ENCODE measurements around the gene FOXL1. TPM values are rescaled to one million over a fixed set of nuclear protein-coding genes. Genes with fewer than 3 reads are reported as not detected.

The FOXL1 gene
- total and polyA plus RNA-seq, 2 of the 13 experiments (the other 11 are each of a cell fraction or from before 2014, with no cell fraction given) = not detected

DNA sequence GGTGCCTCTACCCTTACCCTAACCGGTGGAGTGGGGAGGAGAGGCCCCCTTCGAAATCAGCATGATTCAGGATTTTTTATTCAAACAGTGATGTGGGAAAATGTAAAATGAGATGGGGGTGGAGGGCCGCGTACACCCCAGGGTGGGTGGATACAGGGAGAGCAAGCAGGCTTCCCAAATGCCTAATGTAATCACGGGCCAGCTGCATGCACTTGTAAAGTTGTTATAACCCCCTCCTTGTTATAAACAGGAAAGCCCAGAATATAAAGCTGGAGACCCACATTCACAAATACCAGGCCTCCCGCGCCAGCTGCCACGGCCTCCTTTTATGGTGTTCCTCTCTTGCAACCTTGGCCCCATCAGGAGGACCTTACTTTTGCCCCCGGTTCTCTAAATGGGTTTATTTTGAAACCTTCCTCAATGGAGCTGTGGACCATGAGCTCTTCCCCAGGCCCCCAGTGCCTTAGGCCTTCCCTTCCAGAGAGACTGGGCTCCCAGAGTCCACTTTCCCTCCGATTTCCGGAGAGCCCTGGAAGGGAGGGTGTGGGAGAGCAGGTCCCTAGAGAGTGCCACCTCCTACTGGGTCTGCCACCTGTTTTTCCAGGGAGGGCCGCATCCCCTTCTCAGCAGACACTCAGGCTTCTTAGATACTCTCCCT lies 906 bp upstream of the FOXL1 start (continued):
- TF ChIP-seq ELF1 (CRISPR knock-in tag; IDR thresholded peaks at IDR 0.05) (no peak), PITX1 (CRISPR knock-in tag; IDR thresholded peaks at IDR 0.05) (no peak), NR3C1 (CRISPR knock-in tag; IDR thresholded peaks at IDR 0.05) (no peak), GLI4 (CRISPR knock-in tag; IDR thresholded peaks at IDR 0.05; ENCODE audit: borderline replicate concordance) (no peak), THAP11 (CRISPR knock-in tag; IDR thresholded peaks at IDR 0.05) (no peak), ELF3 (CRISPR knock-in tag; IDR thresholded peaks at IDR 0.05) (no peak), ZMYM2 (CRISPR knock-in tag; IDR thresholded peaks at IDR 0.05) (no peak)

DNA sequence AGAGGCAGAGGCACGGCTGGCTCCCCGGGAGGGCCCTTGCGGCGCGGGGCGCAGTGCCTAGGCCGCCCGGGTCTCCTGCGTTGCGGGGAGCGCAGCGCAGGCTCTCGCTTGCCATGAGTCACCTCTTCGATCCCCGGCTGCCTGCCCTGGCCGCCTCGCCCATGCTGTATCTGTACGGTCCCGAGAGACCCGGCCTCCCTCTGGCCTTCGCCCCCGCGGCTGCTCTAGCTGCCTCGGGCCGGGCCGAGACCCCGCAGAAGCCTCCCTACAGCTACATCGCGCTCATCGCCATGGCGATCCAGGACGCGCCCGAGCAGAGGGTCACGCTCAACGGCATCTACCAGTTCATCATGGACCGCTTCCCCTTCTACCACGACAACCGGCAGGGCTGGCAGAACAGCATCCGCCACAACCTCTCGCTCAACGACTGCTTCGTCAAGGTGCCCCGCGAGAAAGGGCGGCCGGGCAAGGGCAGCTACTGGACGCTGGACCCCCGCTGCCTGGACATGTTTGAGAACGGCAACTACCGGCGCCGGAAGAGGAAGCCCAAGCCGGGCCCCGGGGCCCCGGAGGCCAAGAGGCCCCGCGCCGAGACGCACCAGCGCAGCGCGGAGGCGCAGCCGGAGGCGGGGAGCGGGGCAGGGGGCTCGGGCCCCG lies 390 bp downstream of the FOXL1 start:
- Histone ChIP-seq H2AFZ (ENCODE audit: low read length) (no peak overlapping the region), H3K27ac (ENCODE audit: extremely low read length, insufficient read depth, low read length) (no peak overlapping the region), H4K20me1 (ENCODE audit: insufficient read depth, low read length) (peaks cover 3% of the 10 kb centered on the region; the same call in 1 of the 2 replicates), H3K27me3 (ENCODE audit: control insufficient read depth in 1 of 2, insufficient read depth in 2 of 2, low read length in 2 of 2) (peaks cover 6 to 86% of the 10 kb centered on the region in 2 experiments), H3K9me3 (ENCODE audit: low read length) (no peaks in the 10 kb centered on the region), H3K79me2 (ENCODE audit: insufficient read depth, low read length) (no peaks in the 10 kb centered on the region), H3K4me2 (ENCODE audit: low read depth, low read length) (no peak overlapping the region), H3K9ac (ENCODE audit: insufficient read depth, low read depth, low read length) (no peak overlapping the region), H3K4me1 (ENCODE audit: insufficient read depth, low read length) (peaks cover 9% of the 10 kb centered on the region), H3K36me3 (replicated peaks in 1 of 2; ENCODE audit: control insufficient read depth in 1 of 2, insufficient read depth in 2 of 2, low read length in 2 of 2) (no peaks in the 10 kb centered on the region), H3K4me3 (replicated peaks in 1 of 3; ENCODE audit: insufficient read depth in 1 of 3, low read depth in 2 of 3, low read length in 3 of 3) (no peak overlapping the region)
- ATAC-seq (no peak), DNase-seq (ENCODE audit: low spot score) (no peak), FAIRE-seq (no peak)
- CTCF ChIA-PET (ENCODE audit: low intra/inter-chr PET ratio, low total read pairs) = no interaction called here
- WGBS (ENCODE audit: low lambda C conversion rate) = 53% methylated on average over 55 of the region's 69 CpGs
- POLR2A ChIA-PET = no interaction called here
- BruUV-seq (replicated peaks) = no TSS peak
- in situ Hi-C loops (cut with HindIII; ENCODE audit: extremely low pct_ligation_motif_present, low pct_unique_long_range_greater_than_20kb) (no loop called here), intact Hi-C loops (cut with micrococcal nuclease; ENCODE audit: unreplicated experiment) (no loop called here)
- no peak for TF ChIP-seq HMG20B (CRISPR knock-in tag; conservative IDR thresholded peaks at IDR 0.05)
- TF ChIP-seq WIZ (CRISPR knock-in tag; IDR thresholded peaks at IDR 0.05) = no peak
- TF ChIP-seq SMC3 (IDR thresholded peaks at IDR 0.05; ENCODE audit: low read length) = no peak
- no peak for TF ChIP-seq PITX1 (CRISPR knock-in tag; IDR thresholded peaks at IDR 0.05)
- TF ChIP-seq ZHX1 (CRISPR knock-in tag; IDR thresholded peaks at IDR 0.05; ENCODE audit: low read depth) = no peak
- TF ChIP-seq HES4 (CRISPR knock-in tag; IDR thresholded peaks at IDR 0.05; ENCODE audit: borderline replicate concordance) = no peak
- no peak for TF ChIP-seq ZNF251 (CRISPR knock-in tag; IDR thresholded peaks at IDR 0.05)
- TF ChIP-seq, protein P1, sequence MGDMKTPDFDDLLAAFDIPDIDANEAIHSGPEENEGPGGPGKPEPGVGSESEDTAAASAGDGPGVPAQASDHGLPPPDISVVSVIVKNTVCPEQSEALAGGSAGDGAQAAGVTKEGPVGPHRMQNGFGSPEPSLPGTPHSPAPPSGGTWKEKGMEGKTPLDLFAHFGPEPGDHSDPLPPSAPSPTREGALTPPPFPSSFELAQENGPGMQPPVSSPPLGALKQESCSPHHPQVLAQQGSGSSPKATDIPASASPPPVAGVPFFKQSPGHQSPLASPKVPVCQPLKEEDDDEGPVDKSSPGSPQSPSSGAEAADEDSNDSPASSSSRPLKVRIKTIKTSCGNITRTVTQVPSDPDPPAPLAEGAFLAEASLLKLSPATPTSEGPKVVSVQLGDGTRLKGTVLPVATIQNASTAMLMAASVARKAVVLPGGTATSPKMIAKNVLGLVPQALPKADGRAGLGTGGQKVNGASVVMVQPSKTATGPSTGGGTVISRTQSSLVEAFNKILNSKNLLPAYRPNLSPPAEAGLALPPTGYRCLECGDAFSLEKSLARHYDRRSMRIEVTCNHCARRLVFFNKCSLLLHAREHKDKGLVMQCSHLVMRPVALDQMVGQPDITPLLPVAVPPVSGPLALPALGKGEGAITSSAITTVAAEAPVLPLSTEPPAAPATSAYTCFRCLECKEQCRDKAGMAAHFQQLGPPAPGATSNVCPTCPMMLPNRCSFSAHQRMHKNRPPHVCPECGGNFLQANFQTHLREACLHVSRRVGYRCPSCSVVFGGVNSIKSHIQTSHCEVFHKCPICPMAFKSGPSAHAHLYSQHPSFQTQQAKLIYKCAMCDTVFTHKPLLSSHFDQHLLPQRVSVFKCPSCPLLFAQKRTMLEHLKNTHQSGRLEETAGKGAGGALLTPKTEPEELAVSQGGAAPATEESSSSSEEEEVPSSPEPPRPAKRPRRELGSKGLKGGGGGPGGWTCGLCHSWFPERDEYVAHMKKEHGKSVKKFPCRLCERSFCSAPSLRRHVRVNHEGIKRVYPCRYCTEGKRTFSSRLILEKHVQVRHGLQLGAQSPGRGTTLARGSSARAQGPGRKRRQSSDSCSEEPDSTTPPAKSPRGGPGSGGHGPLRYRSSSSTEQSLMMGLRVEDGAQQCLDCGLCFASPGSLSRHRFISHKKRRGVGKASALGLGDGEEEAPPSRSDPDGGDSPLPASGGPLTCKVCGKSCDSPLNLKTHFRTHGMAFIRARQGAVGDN (CRISPR knock-in tag; IDR thresholded peaks at IDR 0.05) = no peak
